OCI-LY1 (cell line): ENCODE measurements around the gene FOXI3.

Source experiments
- H2AFZ ChIP-seq: fragments of 200-600 bp; sonication (generic), shearing (Covaris generic); 2 replicates; pipeline ENCODE4 v1.6.0; 2014; ENCODE audit warnings: antibody characterized with exemption, mild to moderate bottlenecking, low read length
- H3F3A ChIP-seq: fragments of 200-600 bp; sonication (generic), shearing (Covaris generic); 2 replicates; pipeline ENCODE4 v1.6.0; 2014; ENCODE audit warnings: mild to moderate bottlenecking, antibody characterized with exemption, low read length, moderate library complexity; ENCODE audit not compliant: insufficient read depth
- H3K27ac ChIP-seq: fragments of 200-600 bp; sonication (generic); 2 replicates; pipeline ENCODE4 v1.5.1; 2014; ENCODE audit warnings: low read length, mixed run types, mild to moderate bottlenecking, low read depth; ENCODE audit not compliant: poor library complexity, severe bottlenecking
- H3K27me3 ChIP-seq: fragments of 200-600 bp; sonication (generic); 2 replicates; pipeline ENCODE4 v1.6.0; 2014; ENCODE audit warnings: antibody characterized with exemption, mild to moderate bottlenecking, low read length, moderate library complexity; ENCODE audit not compliant: insufficient read depth
- H3K36me3 ChIP-seq: fragments of 200-600 bp; sonication (generic); 2 replicates; pipeline ENCODE4 v1.6.1; 2014; ENCODE audit warnings: mild to moderate bottlenecking, antibody characterized with exemption, low read length, moderate library complexity, mixed read lengths; ENCODE audit not compliant: insufficient read depth
- H3K4me1 ChIP-seq: fragments of 200-600 bp; sonication (generic); 2 replicates; pipeline ENCODE4 v1.5.1; 2014; ENCODE audit warnings: mild to moderate bottlenecking, low read length, moderate library complexity; ENCODE audit not compliant: insufficient read depth, severe bottlenecking
- H3K4me2 ChIP-seq: fragments of 200-600 bp; sonication (generic), shearing (Covaris generic); 2 replicates; pipeline ENCODE4 v1.6.1; 2014; ENCODE audit warnings: low read length
- H3K4me3 ChIP-seq: fragments of 200-600 bp; sonication (generic); 2 replicates; pipeline ENCODE4 v1.5.1; 2014; ENCODE audit warnings: low read length, low read depth, mild to moderate bottlenecking, mixed read lengths; ENCODE audit not compliant: poor library complexity, severe bottlenecking
- H3K79me2 ChIP-seq: fragments of 200-600 bp; shearing (Covaris generic); 2 replicates; pipeline ENCODE4 v1.6.1; 2016; ENCODE audit warnings: mixed run types, low read length, mixed read lengths; ENCODE audit not compliant: insufficient read depth
- H3K9ac ChIP-seq: fragments of 200-600 bp; sonication (generic), shearing (Covaris generic); 2 replicates; pipeline ENCODE4 v1.6.1; 2014; ENCODE audit warnings: mild to moderate bottlenecking, low read length, mixed read lengths
- H3K9me2 ChIP-seq: fragments of 200-600 bp; sonication (generic), shearing (Covaris generic); 2 replicates; pipeline ENCODE4 v1.6.1; 2014; ENCODE audit warnings: low read depth, mild to moderate bottlenecking, low read length, mixed read lengths
- H3K9me3 ChIP-seq: fragments of 200-600 bp; shearing (Covaris generic); 2 replicates; pipeline ENCODE4 v1.6.1; 2014; ENCODE audit warnings: low read length, mixed read lengths
- H4K20me1 ChIP-seq: fragments of 200-600 bp; sonication (generic), shearing (Covaris generic); 2 replicates; pipeline ENCODE4 v1.6.0; 2016; ENCODE audit warnings: mild to moderate bottlenecking, low read length; ENCODE audit not compliant: insufficient read depth
- EZH2 ChIP-seq: fragments of 200-600 bp; sonication (generic), shearing (Covaris generic); IDR thresholded peaks from 2 replicates; pipeline ENCODE4 v1.8.0; 2017; ENCODE audit warnings: borderline replicate concordance, mixed run types, mild to moderate bottlenecking, antibody characterized with exemption, low read length, moderate library complexity, mixed read lengths
- TF ChIP-seq, protein P1 (sequence below): fragments of 200-600 bp; sonication (generic), shearing (Covaris generic); IDR thresholded peaks from 2 replicates; pipeline ENCODE4 v1.5.1; 2017; ENCODE audit warnings: mild to moderate bottlenecking, antibody characterized with exemption, low read length, moderate library complexity, mixed read lengths

Gene FOXI3

DNA sequence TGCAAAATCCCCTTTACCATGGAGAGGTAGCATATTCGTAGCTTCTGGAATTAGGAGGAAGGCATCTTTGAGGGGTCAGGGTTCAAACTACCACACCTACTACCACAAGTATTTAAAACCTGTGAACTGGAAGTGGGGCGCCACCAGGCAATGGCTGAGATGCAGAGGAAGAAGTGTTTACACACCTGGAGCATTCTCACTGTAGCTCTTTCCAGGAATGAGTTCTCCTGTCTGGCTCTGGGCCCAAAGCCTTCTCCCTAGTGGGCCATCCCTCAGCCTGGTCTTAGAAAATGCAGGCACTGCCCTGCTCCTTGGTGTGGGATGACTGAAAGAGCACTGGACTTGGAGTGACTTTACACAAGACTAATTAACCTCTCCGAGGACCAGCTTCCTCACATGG lies 30.7 kb upstream of the FOXI3 start:
- H3K27me3 ChIP-seq: no peaks in the 10 kb centered on the region
- no peak overlapping the region for H2AFZ ChIP-seq
- H3K9ac ChIP-seq: no peak overlapping the region
- no peaks in the 10 kb centered on the region for H4K20me1 ChIP-seq
- no peaks in the 10 kb centered on the region for H3K9me2 ChIP-seq
- no peaks in the 10 kb centered on the region for H3K4me1 ChIP-seq
- no peaks in the 10 kb centered on the region for H3K79me2 ChIP-seq
- H3F3A ChIP-seq: no peaks in the 10 kb centered on the region
- no peaks in the 10 kb centered on the region for H3K9me3 ChIP-seq
- H3K4me3 ChIP-seq: no peak overlapping the region
- no peak overlapping the region for H3K27ac ChIP-seq
- H3K36me3 ChIP-seq: no peaks in the 10 kb centered on the region
- no peak overlapping the region for H3K4me2 ChIP-seq
- TF ChIP-seq EZH2: no peak
- TF ChIP-seq, protein P1, sequence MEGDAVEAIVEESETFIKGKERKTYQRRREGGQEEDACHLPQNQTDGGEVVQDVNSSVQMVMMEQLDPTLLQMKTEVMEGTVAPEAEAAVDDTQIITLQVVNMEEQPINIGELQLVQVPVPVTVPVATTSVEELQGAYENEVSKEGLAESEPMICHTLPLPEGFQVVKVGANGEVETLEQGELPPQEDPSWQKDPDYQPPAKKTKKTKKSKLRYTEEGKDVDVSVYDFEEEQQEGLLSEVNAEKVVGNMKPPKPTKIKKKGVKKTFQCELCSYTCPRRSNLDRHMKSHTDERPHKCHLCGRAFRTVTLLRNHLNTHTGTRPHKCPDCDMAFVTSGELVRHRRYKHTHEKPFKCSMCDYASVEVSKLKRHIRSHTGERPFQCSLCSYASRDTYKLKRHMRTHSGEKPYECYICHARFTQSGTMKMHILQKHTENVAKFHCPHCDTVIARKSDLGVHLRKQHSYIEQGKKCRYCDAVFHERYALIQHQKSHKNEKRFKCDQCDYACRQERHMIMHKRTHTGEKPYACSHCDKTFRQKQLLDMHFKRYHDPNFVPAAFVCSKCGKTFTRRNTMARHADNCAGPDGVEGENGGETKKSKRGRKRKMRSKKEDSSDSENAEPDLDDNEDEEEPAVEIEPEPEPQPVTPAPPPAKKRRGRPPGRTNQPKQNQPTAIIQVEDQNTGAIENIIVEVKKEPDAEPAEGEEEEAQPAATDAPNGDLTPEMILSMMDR: no peak

DNA sequence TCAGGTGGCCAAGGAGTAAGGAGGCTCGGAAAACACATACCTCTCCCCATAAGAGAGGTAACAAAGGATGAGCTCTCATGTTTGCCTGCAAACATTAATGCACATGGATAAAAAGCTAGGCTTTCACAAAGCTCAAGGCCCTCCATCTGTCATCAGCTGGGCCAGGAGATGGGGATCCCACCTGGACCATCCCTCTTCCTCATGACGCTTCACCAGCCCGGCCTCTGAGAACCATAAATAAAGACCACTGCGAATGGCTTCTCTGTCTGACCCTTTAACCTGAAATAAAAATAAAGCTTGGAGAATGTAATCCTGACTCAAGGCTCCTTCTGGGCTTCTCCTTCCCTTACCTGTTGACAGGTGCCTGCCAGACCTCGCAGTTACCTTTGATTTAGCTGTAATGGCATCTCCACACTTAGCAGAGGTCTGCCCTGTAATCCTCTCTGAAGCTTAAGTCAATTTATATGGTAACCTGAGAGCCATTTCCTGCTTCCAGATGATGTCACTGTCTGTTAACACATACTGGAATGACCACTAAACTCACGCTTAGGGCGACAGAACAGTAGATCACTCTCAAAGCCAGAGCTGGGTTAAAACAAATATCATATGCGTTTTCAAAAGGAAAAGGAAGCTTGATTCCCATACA lies 29.3 kb upstream of the FOXI3 start:
- no peaks in the 10 kb centered on the region for H3K4me1 ChIP-seq
- no peak for TF ChIP-seq EZH2
- TF ChIP-seq, protein P1: no peak
- no peak overlapping the region for H3K27ac ChIP-seq
- no peak overlapping the region for H3K4me2 ChIP-seq
- no peak overlapping the region for H3K9ac ChIP-seq
- no peaks in the 10 kb centered on the region for H3K36me3 ChIP-seq
- no peaks in the 10 kb centered on the region for H3K9me2 ChIP-seq
- H3K27me3 ChIP-seq: no peaks in the 10 kb centered on the region
- no peak overlapping the region for H2AFZ ChIP-seq
- H3F3A ChIP-seq: no peaks in the 10 kb centered on the region
- no peaks in the 10 kb centered on the region for H3K9me3 ChIP-seq
- H4K20me1 ChIP-seq: no peaks in the 10 kb centered on the region
- H3K79me2 ChIP-seq: no peaks in the 10 kb centered on the region
- no peak overlapping the region for H3K4me3 ChIP-seq

GRCh38 chr2:88472811-88473210 lies 20.3 kb upstream of the FOXI3 start:
- H3K4me1 ChIP-seq: no peaks in the 10 kb centered on the region
- no peak for TF ChIP-seq EZH2
- H3F3A ChIP-seq: no peaks in the 10 kb centered on the region
- H3K9me3 ChIP-seq: no peaks in the 10 kb centered on the region
- H3K36me3 ChIP-seq: no peaks in the 10 kb centered on the region
- no peaks in the 10 kb centered on the region for H3K27me3 ChIP-seq
- no peaks in the 10 kb centered on the region for H4K20me1 ChIP-seq
- H3K27ac ChIP-seq: no peak overlapping the region
- no peak overlapping the region for H3K9ac ChIP-seq
- no peak overlapping the region for H2AFZ ChIP-seq
- H3K9me2 ChIP-seq: no peaks in the 10 kb centered on the region
- H3K4me2 ChIP-seq: no peak overlapping the region
- H3K79me2 ChIP-seq: no peaks in the 10 kb centered on the region
- no peak overlapping the region for H3K4me3 ChIP-seq
